GM12891 (cell line): Measurements from ENCODE around the gene PSMD8.

Source experiments
- POLR2A ChIP-seq: IDR thresholded peaks from 2 replicates; pipeline ENCODE4 v1.6.1; 2011; ENCODE audit warnings: low read depth, low read length, control low read depth
- POU2F2 ChIP-seq: IDR thresholded peaks from 2 replicates; pipeline ENCODE4 v1.6.1; 2011; ENCODE audit warnings: low read depth, mild to moderate bottlenecking, control low read depth, low read length, moderate library complexity
- SPI1 ChIP-seq: IDR thresholded peaks from 2 replicates; pipeline ENCODE4 v1.6.1; 2011; ENCODE audit warnings: low read depth, low read length, control low read depth
- TAF1 ChIP-seq: IDR thresholded peaks from 2 replicates; pipeline ENCODE4 v1.6.1; 2011; ENCODE audit warnings: low read depth, low read length, control low read depth

- TF ChIP-seq SPI1 (no peak), POU2F2 (no peak), POLR2A (no peak), TAF1 (no peak)
These were observed 27.5 kb upstream of the PSMD8 start for GRCh38 chr19:38346837-38347236.
